Calu3 (cell line): ENCODE results near the gene CD5L. TPM values are rescaled to one million over a fixed set of nuclear protein-coding genes. Genes with fewer than 3 reads are reported as not detected.

ENCODE experiments used
- BruUV-seq: library from RNA; stranded (reverse); fragments of 400-500 nt; replicated peaks from 2 replicates; lab custom pipeline; 2021; lab: Mats Ljungman, UMichigan
- CTCF ChIA-PET: fragments of 300-600 bp; sonication (Branson Sonifier 250); formaldehyde crosslinking; loops from one replicate; lab custom pipeline; 2022; ENCODE audit warnings: antibody characterized with exemption; lab: Charles Lee
- DNase-seq: peaks from one replicate; pipeline ENCODE4 v3.0.0; 2022
- H3K27ac Mint-ChIP-seq: one replicate; pipeline ENCODE4 v1.8.0; 2022; ENCODE audit warnings: mixed read lengths; ENCODE audit not compliant: unreplicated experiment
- H3K27me3 Mint-ChIP-seq: one replicate; pipeline ENCODE4 v1.8.0; 2022; ENCODE audit warnings: mixed read lengths; ENCODE audit not compliant: unreplicated experiment
- H3K36me3 Mint-ChIP-seq: one replicate; pipeline ENCODE4 v1.8.0; 2022; ENCODE audit warnings: mild to moderate bottlenecking, moderate library complexity, mixed read lengths; ENCODE audit not compliant: insufficient read depth, unreplicated experiment
- H3K4me1 Mint-ChIP-seq: one replicate; pipeline ENCODE4 v1.8.0; 2022; ENCODE audit warnings: mild to moderate bottlenecking, low read depth, mixed read lengths; ENCODE audit not compliant: unreplicated experiment
- H3K4me3 Mint-ChIP-seq: one replicate; pipeline ENCODE4 v1.8.0; 2022; ENCODE audit warnings: mild to moderate bottlenecking, low read depth, moderate library complexity, mixed read lengths; ENCODE audit not compliant: unreplicated experiment
- H3K9me3 Mint-ChIP-seq: one replicate; pipeline ENCODE4 v1.8.0; 2022; ENCODE audit warnings: low read depth, mixed read lengths; ENCODE audit not compliant: unreplicated experiment
- intact Hi-C: fragments of 100-400 bp; cut with micrococcal nuclease; formaldehyde crosslinking; loops from one replicate; pipeline ENCODE4 v1.10.0; 2022; ENCODE audit not compliant: unreplicated experiment
- total RNA-seq: library from RNA; stranded (reverse); gene quantifications from 2 replicates; pipeline ENCODE4 v1.2.3, GENCODE V29; 2022
- TF ChIP-seq, protein P1 (sequence below): fragments of 200-600 bp; IDR thresholded peaks from one replicate; pipeline ENCODE4 v1.8.0; 2022; ENCODE audit warnings: antibody characterized with exemption; ENCODE audit not compliant: unreplicated experiment

Gene CD5L
- total RNA-seq, 1 experiment from 2014 or later, result not detected

DNA sequence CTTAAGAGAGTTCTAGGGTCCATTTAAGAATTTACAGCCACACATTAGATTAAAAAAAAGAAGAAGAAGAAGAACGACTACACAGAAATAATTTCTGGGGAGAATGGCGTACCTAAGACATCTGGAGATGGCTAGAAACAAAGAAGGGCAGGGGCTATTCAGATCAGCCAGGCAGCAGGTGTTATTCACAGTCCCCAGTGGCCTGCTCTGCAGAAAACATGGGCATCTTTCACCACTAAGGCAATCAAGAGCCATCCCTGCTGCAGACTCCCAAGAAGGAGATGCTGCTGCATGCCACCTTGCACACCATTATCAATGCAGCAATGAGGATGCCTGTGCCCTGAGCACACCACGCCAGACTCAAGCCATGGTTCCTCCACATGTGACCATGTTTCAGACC, 56.8 kb downstream of the CD5L start:
- peaks cover 31% of the 10 kb centered on the region for H3K4me1 Mint-ChIP-seq
- BruUV-seq, result no TSS peak
- CTCF ChIA-PET, result interaction anchor here (0.8 kb wide), 1 partner anchor 11 kb away, joined by 3 read pairs; no protein-coding TSS in a partner anchor
- TF ChIP-seq, protein P1, sequence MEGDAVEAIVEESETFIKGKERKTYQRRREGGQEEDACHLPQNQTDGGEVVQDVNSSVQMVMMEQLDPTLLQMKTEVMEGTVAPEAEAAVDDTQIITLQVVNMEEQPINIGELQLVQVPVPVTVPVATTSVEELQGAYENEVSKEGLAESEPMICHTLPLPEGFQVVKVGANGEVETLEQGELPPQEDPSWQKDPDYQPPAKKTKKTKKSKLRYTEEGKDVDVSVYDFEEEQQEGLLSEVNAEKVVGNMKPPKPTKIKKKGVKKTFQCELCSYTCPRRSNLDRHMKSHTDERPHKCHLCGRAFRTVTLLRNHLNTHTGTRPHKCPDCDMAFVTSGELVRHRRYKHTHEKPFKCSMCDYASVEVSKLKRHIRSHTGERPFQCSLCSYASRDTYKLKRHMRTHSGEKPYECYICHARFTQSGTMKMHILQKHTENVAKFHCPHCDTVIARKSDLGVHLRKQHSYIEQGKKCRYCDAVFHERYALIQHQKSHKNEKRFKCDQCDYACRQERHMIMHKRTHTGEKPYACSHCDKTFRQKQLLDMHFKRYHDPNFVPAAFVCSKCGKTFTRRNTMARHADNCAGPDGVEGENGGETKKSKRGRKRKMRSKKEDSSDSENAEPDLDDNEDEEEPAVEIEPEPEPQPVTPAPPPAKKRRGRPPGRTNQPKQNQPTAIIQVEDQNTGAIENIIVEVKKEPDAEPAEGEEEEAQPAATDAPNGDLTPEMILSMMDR, result no peak
- DNase-seq, result no peak
- H3K27me3 Mint-ChIP-seq, result no peaks in the 10 kb centered on the region
- intact Hi-C loops, result no loop called here
- no peak overlapping the region for H3K27ac Mint-ChIP-seq
- H3K4me3 Mint-ChIP-seq, result no peak overlapping the region
- H3K36me3 Mint-ChIP-seq, result no peaks in the 10 kb centered on the region
- peaks cover 6% of the 10 kb centered on the region for H3K9me3 Mint-ChIP-seq

GRCh38 chr1:157782931-157783330, 58.7 kb downstream of the CD5L start:
- peaks cover 37% of the 10 kb centered on the region for H3K4me1 Mint-ChIP-seq
- peaks cover 6% of the 10 kb centered on the region for H3K9me3 Mint-ChIP-seq
- H3K27ac Mint-ChIP-seq, result no peak overlapping the region
- intact Hi-C loops, result no loop called here
- TF ChIP-seq, protein P1, result no peak
- DNase-seq, result no peak
- H3K36me3 Mint-ChIP-seq, result no peaks in the 10 kb centered on the region
- CTCF ChIA-PET, result no interaction called here
- H3K4me3 Mint-ChIP-seq, result no peak overlapping the region
- H3K27me3 Mint-ChIP-seq, result no peaks in the 10 kb centered on the region
- no TSS peak for BruUV-seq

DNA sequence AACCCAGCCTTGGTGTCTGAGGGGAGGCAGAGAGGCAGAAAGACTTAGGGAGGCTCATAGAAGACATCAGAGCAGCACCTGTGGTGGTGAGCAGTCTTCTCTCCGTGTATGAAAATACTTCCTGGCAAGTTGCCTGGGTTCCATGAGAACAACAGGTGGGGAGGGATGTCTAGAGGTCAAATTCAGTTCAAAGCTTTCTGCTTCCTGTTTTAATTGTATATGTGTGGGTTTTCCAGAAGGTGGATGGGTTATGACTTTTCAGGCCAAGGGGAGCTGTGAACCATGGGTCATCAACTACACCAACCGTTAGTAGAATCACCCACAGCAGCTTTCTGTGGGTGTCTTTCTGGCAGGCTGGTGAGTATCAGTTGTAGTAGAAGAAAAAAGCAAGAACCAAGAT, 60.6 kb downstream of the CD5L start:
- Mint-ChIP-seq H3K9me3 (peaks cover 6% of the 10 kb centered on the region), H3K4me3 (peak overlapping the region; percentile 2)
- intact Hi-C loops, result no loop called here

More for the DNA sequence above, 60.6 kb downstream of the CD5L start:
- TF ChIP-seq, protein P1, result no peak
- CTCF ChIA-PET, result interaction anchor here (0.7 kb wide), 1 partner anchor 12 kb away, joined by 4 read pairs; no protein-coding TSS in a partner anchor
- peak; percentile 35 for DNase-seq
- H3K27ac Mint-ChIP-seq, result peak overlapping the region; percentile 61
- H3K27me3 Mint-ChIP-seq, result no peaks in the 10 kb centered on the region
- no TSS peak for BruUV-seq
- H3K36me3 Mint-ChIP-seq, result no peaks in the 10 kb centered on the region
- H3K4me1 Mint-ChIP-seq, result peaks cover 49% of the 10 kb centered on the region

Other genes with a start within 250 kb of the CD5L start
- not detected in 2 replicates for gene FCRL4, start 243.7 kb downstream of the CD5L start, total RNA-seq
- gene FCRL3, start 141.0 kb downstream of the CD5L start, total RNA-seq, result 1.2 and 2.2 TPM in 2 replicates
- gene FCRL2, start 64.7 kb downstream of the CD5L start, total RNA-seq, result 0.14 and 0.47 TPM in 2 replicates
- not detected in 2 replicates for gene FCRL1, start 21.7 kb downstream of the CD5L start, total RNA-seq
- gene KIRREL1, start 151.8 kb upstream of the CD5L start, total RNA-seq, result 19.0 and 31.4 TPM in 2 replicates